ENCODE data around the gene DLG5. TPM values are rescaled to one million over a fixed set of nuclear protein-coding genes. Genes with fewer than 3 reads are reported as not detected.
A peak's percentile ranks its signal among the peaks of the same experiment; 100 is the strongest.

The DLG5 gene
- total RNA-seq, 1 experiment from 2014 or later: 127 TPM

DNA sequence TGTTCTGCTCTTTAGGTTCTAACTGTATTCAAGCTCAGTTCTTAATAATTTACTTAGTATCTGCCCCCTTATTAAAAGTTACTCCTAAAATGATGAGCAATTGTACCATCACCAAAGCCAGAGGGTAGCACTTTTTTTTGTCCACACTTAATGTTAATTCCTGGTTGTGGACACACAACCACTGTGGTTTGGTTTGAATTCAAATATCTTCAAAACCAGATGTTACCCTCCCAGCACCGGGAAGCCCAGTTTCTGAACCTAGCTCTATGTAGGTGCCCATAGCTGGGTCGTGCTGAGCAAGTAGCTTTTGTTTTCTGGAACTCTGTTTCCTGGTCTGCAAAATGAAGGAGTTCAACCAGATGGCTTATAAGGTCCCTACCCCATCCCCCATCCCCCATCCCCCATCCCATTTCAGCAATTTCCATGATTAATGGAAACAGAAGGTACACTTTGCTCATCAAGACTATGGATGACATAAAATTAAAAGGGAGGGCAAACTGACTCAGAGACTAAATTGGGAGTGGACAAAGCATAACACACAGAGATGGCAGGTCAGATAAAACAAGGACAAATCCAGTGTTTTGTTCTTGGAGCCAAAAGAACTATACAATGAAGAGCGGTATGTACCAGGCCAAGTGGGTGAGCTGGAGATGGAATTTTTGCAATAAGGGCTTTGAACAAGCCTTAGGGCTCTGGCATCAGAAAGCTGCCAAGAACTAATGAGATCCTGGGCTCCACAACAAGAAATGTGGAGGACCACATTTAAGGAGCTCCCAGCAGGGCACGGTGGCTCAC is 56.7 kb downstream of the DLG5 start:
- H3K27ac Mint-ChIP-seq (ENCODE audit: low read depth, unreplicated experiment): peak overlapping the region; percentile 85
- no peaks in the 10 kb centered on the region for H3K27me3 Mint-ChIP-seq (ENCODE audit: insufficient read depth, unreplicated experiment)
- ChIA-PET POLR2A (interaction anchor here (0.8 to 33.0 kb wide), 15 partner anchors 9 to 167 kb away, joined by 3 to 903 read pairs (median 7); partner anchors contain the start of gene DLG5), CTCF (interaction anchor here (0.6 to 2.1 kb wide), 6 partner anchors 12 to 161 kb away, joined by 3 to 9 read pairs (median 4); no protein-coding TSS in a partner anchor)
- H3K36me3 Mint-ChIP-seq (ENCODE audit: insufficient read depth, unreplicated experiment): peaks cover 88% of the 10 kb centered on the region
- no TSS peak for BruUV-seq (replicated peaks)
- TF ChIP-seq, protein P1, sequence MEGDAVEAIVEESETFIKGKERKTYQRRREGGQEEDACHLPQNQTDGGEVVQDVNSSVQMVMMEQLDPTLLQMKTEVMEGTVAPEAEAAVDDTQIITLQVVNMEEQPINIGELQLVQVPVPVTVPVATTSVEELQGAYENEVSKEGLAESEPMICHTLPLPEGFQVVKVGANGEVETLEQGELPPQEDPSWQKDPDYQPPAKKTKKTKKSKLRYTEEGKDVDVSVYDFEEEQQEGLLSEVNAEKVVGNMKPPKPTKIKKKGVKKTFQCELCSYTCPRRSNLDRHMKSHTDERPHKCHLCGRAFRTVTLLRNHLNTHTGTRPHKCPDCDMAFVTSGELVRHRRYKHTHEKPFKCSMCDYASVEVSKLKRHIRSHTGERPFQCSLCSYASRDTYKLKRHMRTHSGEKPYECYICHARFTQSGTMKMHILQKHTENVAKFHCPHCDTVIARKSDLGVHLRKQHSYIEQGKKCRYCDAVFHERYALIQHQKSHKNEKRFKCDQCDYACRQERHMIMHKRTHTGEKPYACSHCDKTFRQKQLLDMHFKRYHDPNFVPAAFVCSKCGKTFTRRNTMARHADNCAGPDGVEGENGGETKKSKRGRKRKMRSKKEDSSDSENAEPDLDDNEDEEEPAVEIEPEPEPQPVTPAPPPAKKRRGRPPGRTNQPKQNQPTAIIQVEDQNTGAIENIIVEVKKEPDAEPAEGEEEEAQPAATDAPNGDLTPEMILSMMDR (IDR thresholded peaks at IDR 0.05; ENCODE audit: unreplicated experiment): no peak
- DNase-seq (ENCODE audit: unreplicated experiment): peak; percentile 92
- peak overlapping the region; percentile 63 for H3K4me3 Mint-ChIP-seq (ENCODE audit: unreplicated experiment)
- peaks cover 79% of the 10 kb centered on the region for H3K4me1 Mint-ChIP-seq (ENCODE audit: insufficient read depth, unreplicated experiment)
- H3K9me3 Mint-ChIP-seq (ENCODE audit: unreplicated experiment): no peaks in the 10 kb centered on the region
- intact Hi-C loops (cut with micrococcal nuclease): loop anchor here (10.0 kb wide), 1 partner anchor 55 kb away; the partner anchor contains the start of gene DLG5

DNA sequence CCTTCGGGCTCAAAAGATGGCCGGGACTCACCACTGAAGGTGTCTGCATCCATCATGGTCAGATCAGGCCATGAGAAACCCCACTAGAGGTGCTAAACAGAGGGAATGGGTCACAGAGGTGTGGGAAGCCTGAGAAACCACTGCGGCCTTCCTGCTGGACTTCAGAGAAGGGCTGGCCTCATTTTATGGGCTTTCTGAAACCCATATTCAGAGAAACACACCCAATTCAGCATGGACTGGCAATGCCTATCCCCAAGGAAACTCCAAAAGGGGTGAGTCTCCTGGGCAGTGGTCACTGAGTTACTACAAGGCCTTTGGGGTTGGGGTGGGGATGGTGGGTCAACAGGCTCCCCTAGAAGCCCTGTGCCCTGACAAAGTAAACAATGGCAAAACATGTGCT is 58.0 kb downstream of the DLG5 start:
- Mint-ChIP-seq H3K27ac (ENCODE audit: low read depth, unreplicated experiment) (peak overlapping the region; percentile 85), H3K27me3 (ENCODE audit: insufficient read depth, unreplicated experiment) (no peaks in the 10 kb centered on the region), H3K4me3 (ENCODE audit: unreplicated experiment) (peak overlapping the region; percentile 55), H3K9me3 (ENCODE audit: unreplicated experiment) (no peaks in the 10 kb centered on the region), H3K36me3 (ENCODE audit: insufficient read depth, unreplicated experiment) (peaks cover 91% of the 10 kb centered on the region), H3K4me1 (ENCODE audit: insufficient read depth, unreplicated experiment) (peaks cover 83% of the 10 kb centered on the region)
- TF ChIP-seq, protein P1 (IDR thresholded peaks at IDR 0.05; ENCODE audit: unreplicated experiment): no peak
- BruUV-seq (replicated peaks): no TSS peak
- CTCF ChIA-PET: interaction anchor here (1.5 kb wide), 1 partner anchor 162 kb away, joined by 5 read pairs; no protein-coding TSS in a partner anchor
- DNase-seq (ENCODE audit: unreplicated experiment): no peak
- POLR2A ChIA-PET: interaction anchor here (1.6 to 33.0 kb wide), 5 partner anchors 11 to 106 kb away, joined by 5 to 903 read pairs (median 79); partner anchors contain the start of gene DLG5
- intact Hi-C loops (cut with micrococcal nuclease): no loop called here

DNA sequence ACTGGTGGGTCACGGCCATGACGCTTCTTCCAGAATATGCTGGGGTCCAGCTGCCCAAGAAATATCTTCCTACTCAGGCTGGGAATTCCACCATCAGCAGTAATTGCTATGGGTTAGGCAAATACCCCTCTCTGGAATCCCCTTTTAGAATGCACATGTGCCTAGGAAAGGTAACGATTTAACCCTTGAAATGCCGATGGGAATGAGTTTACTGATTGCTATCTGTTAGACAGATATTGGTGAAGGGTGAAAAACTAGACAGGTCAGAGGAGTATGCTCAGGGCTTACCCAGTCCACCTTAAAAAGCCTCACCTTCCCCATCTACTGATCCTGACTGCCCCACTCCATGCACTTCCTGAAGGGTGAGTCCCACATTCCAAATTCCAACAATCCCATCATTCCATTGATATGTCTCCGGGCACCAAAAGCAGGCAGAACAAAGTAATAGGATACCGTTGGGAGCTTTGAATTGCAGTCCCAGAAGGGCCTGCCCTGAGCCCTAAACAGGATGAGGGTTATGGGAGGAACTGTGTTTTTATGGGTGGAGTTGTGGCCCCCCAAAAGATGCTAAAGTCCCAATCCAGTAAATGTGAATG is 59.3 kb downstream of the DLG5 start:
- TF ChIP-seq, protein P1 (IDR thresholded peaks at IDR 0.05; ENCODE audit: unreplicated experiment): no peak
- DNase-seq (ENCODE audit: unreplicated experiment): no peak
- no TSS peak for BruUV-seq (replicated peaks)
- peak overlapping the region; percentile 85 for H3K27ac Mint-ChIP-seq (ENCODE audit: low read depth, unreplicated experiment)
- POLR2A ChIA-PET: interaction anchor here (1.0 to 33.0 kb wide), 3 partner anchors 10 to 50 kb away, joined by 3 to 903 read pairs (median 385); no protein-coding TSS in a partner anchor
- intact Hi-C loops (cut with micrococcal nuclease): no loop called here
- CTCF ChIA-PET: interaction anchor here (1.0 kb wide), 1 partner anchor 20 kb away, joined by 3 read pairs; no protein-coding TSS in a partner anchor
- no peaks in the 10 kb centered on the region for H3K9me3 Mint-ChIP-seq (ENCODE audit: unreplicated experiment)
- H3K27me3 Mint-ChIP-seq (ENCODE audit: insufficient read depth, unreplicated experiment): no peaks in the 10 kb centered on the region
- H3K4me3 Mint-ChIP-seq (ENCODE audit: unreplicated experiment): peak overlapping the region; percentile 55
- H3K36me3 Mint-ChIP-seq (ENCODE audit: insufficient read depth, unreplicated experiment): peaks cover 100% of the 10 kb centered on the region
- peaks cover 84% of the 10 kb centered on the region for H3K4me1 Mint-ChIP-seq (ENCODE audit: insufficient read depth, unreplicated experiment)

DNA sequence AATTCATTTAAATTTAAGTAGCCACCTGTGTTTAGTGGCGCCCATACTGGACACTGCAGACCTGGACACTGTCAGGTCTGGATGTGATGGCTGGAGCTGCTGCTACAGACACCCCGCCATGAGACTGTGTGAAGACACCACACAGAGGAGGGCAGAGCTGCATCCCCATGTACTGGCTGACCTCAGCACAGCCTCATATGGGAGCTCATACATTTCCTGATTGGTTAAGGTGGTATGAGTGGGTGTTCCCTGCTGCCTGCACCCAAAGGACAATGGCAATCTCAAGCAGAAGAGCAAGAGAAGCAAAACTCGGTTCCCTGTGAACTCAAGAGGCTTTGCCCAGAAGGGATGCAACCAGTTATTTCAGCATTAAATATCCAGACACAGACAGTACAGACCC is 60.0 kb downstream of the DLG5 start:
- no peaks in the 10 kb centered on the region for H3K27me3 Mint-ChIP-seq (ENCODE audit: insufficient read depth, unreplicated experiment)
- H3K36me3 Mint-ChIP-seq (ENCODE audit: insufficient read depth, unreplicated experiment): peaks cover 100% of the 10 kb centered on the region
- peaks cover 84% of the 10 kb centered on the region for H3K4me1 Mint-ChIP-seq (ENCODE audit: insufficient read depth, unreplicated experiment)
- CTCF ChIA-PET: interaction anchor here (1.0 kb wide), 1 partner anchor 19 kb away, joined by 3 read pairs; no protein-coding TSS in a partner anchor
- no TSS peak for BruUV-seq (replicated peaks)
- POLR2A ChIA-PET: interaction anchor here (1.0 to 33.0 kb wide), 4 partner anchors 9 to 50 kb away, joined by 3 to 903 read pairs (median 194); no protein-coding TSS in a partner anchor
- DNase-seq (ENCODE audit: unreplicated experiment): no peak
- TF ChIP-seq, protein P1 (IDR thresholded peaks at IDR 0.05; ENCODE audit: unreplicated experiment): no peak
- peak overlapping the region; percentile 85 for H3K27ac Mint-ChIP-seq (ENCODE audit: low read depth, unreplicated experiment)
- H3K4me3 Mint-ChIP-seq (ENCODE audit: unreplicated experiment): peak overlapping the region; percentile 55
- no peaks in the 10 kb centered on the region for H3K9me3 Mint-ChIP-seq (ENCODE audit: unreplicated experiment)
- intact Hi-C loops (cut with micrococcal nuclease): no loop called here

Data from MCF 10A (cell line).